Skeletal muscle satellite cell (primary cell): ENCODE results near the gene UBE2G1.
"Not testable (repeated sequence)": the region's sequence is repeated elsewhere in the genome, so short reads cannot be mapped to it uniquely, and the experiment has no call there.

Experiments
- H3K27me3 ChIP-seq: 2 replicates; pipeline ENCODE4 v1.7.0; 2013; ENCODE audit warnings: low read length; ENCODE audit not compliant: control insufficient read depth, insufficient read depth
- H3K36me3 ChIP-seq: 2 replicates; pipeline ENCODE4 v1.7.0; 2013; ENCODE audit warnings: mild to moderate bottlenecking, control low read depth, low read length; ENCODE audit not compliant: insufficient read depth
- H3K4me1 ChIP-seq: 2 replicates; pipeline ENCODE4 v1.7.0; 2013; ENCODE audit warnings: low read length; ENCODE audit not compliant: control insufficient read depth, insufficient read depth
- H3K4me2 ChIP-seq: 2 replicates; pipeline ENCODE4 v1.7.0; 2013; ENCODE audit warnings: mild to moderate bottlenecking, low read length
- H3K4me3 ChIP-seq: 2 replicates; pipeline ENCODE4 v1.7.0; 2013; ENCODE audit warnings: low read length
- H3K9ac ChIP-seq: 2 replicates; pipeline ENCODE4 v1.7.0; 2013; ENCODE audit warnings: mild to moderate bottlenecking, low read depth, low read length, moderate library complexity
- H3K9me3 ChIP-seq: replicated peaks from 2 replicates; pipeline ENCODE4 v1.7.0; 2013; ENCODE audit warnings: mild to moderate bottlenecking, control low read depth, low read length

UBE2G1 gene

GRCh38 chr17:4354206-4354605 lies 12.3 kb downstream of the UBE2G1 start:
- Histone ChIP-seq H3K4me3 (no peak overlapping the region), H3K9me3 (no peaks in the 10 kb centered on the region), H3K9ac (no peak overlapping the region), H3K4me2 (no peak overlapping the region), H3K27me3 (no peaks in the 10 kb centered on the region), H3K4me1 (no peaks in the 10 kb centered on the region), H3K36me3 (no peaks in the 10 kb centered on the region)

GRCh38 chr17:4350214-4350613 lies 16.3 kb downstream of the UBE2G1 start:
- not testable (repeated sequence) for H3K9ac ChIP-seq, H3K27me3 ChIP-seq, H3K4me3 ChIP-seq, H3K4me2 ChIP-seq, H3K36me3 ChIP-seq, H3K9me3 ChIP-seq
- H3K4me1 ChIP-seq: peaks cover 10% of the 10 kb centered on the region

- no peaks in the 10 kb centered on the region for H3K27me3 ChIP-seq
- H3K9me3 ChIP-seq: no peaks in the 10 kb centered on the region
- peaks cover 31% of the 10 kb centered on the region for H3K4me1 ChIP-seq
- H3K9ac ChIP-seq: no peak overlapping the region
- no peak overlapping the region for H3K4me2 ChIP-seq
- no peaks in the 10 kb centered on the region for H3K36me3 ChIP-seq
- H3K4me3 ChIP-seq: no peak overlapping the region
Measured at GRCh38 chr17:4345581-4346252, 20.8 kb downstream of the UBE2G1 start.

GRCh38 chr17:4344926-4345325 lies 21.5 kb downstream of the UBE2G1 start:
- no peak overlapping the region for H3K9ac ChIP-seq

GRCh38 chr17:4342535-4342934 lies 23.9 kb downstream of the UBE2G1 start:
- Histone ChIP-seq H3K4me2 (no peak overlapping the region), H3K9me3 (no peaks in the 10 kb centered on the region), H3K36me3 (no peaks in the 10 kb centered on the region), H3K27me3 (no peaks in the 10 kb centered on the region), H3K4me3 (no peak overlapping the region), H3K4me1 (peaks cover 36% of the 10 kb centered on the region), H3K9ac (no peak overlapping the region)

More at GRCh38 chr17:4344926-4345325, 21.5 kb downstream of the UBE2G1 start:
- H3K27me3 ChIP-seq: no peaks in the 10 kb centered on the region
- no peak overlapping the region for H3K4me2 ChIP-seq
- no peaks in the 10 kb centered on the region for H3K9me3 ChIP-seq
- H3K36me3 ChIP-seq: no peaks in the 10 kb centered on the region
- peaks cover 36% of the 10 kb centered on the region for H3K4me1 ChIP-seq
- H3K4me3 ChIP-seq: no peak overlapping the region

- peaks cover 40% of the 10 kb centered on the region for H3K4me1 ChIP-seq
- no peaks in the 10 kb centered on the region for H3K27me3 ChIP-seq
- H3K36me3 ChIP-seq: no peaks in the 10 kb centered on the region
- H3K9me3 ChIP-seq: no peaks in the 10 kb centered on the region
- no peak overlapping the region for H3K4me3 ChIP-seq
- peak overlapping the region; percentile 1 for H3K9ac ChIP-seq
- H3K4me2 ChIP-seq: peak overlapping the region; percentile 64
Measured at GRCh38 chr17:4341616-4341977, 24.9 kb downstream of the UBE2G1 start.

GRCh38 chr17:4340914-4341615 lies 25.4 kb downstream of the UBE2G1 start:
- no peaks in the 10 kb centered on the region for H3K36me3 ChIP-seq
- no peaks in the 10 kb centered on the region for H3K27me3 ChIP-seq
- no peaks in the 10 kb centered on the region for H3K9me3 ChIP-seq
- peaks cover 38% of the 10 kb centered on the region for H3K4me1 ChIP-seq
- H3K4me2 ChIP-seq: peak overlapping the region; percentile 64
- no peak overlapping the region for H3K4me3 ChIP-seq
- H3K9ac ChIP-seq: peak overlapping the region; percentile 1

- Histone ChIP-seq H3K4me1 (peaks cover 22% of the 10 kb centered on the region), H3K9ac (no peak overlapping the region), H3K4me3 (no peak overlapping the region), H3K4me2 (no peak overlapping the region), H3K27me3 (no peaks in the 10 kb centered on the region), H3K9me3 (no peaks in the 10 kb centered on the region), H3K36me3 (no peaks in the 10 kb centered on the region)
Measured at GRCh38 chr17:4334776-4335584, 31.5 kb downstream of the UBE2G1 start.

- H3K4me2 ChIP-seq: no peak overlapping the region
- no peaks in the 10 kb centered on the region for H3K27me3 ChIP-seq
- H3K36me3 ChIP-seq: no peaks in the 10 kb centered on the region
- H3K9me3 ChIP-seq: no peaks in the 10 kb centered on the region
- H3K4me3 ChIP-seq: no peak overlapping the region
- H3K4me1 ChIP-seq: peaks cover 27% of the 10 kb centered on the region
- no peak overlapping the region for H3K9ac ChIP-seq
Measured at GRCh38 chr17:4334332-4334731, 32.1 kb downstream of the UBE2G1 start.

- H3K4me1 ChIP-seq: peaks cover 32% of the 10 kb centered on the region
- no peak overlapping the region for H3K9ac ChIP-seq
- no peak overlapping the region for H3K4me2 ChIP-seq
- no peaks in the 10 kb centered on the region for H3K9me3 ChIP-seq
- no peaks in the 10 kb centered on the region for H3K36me3 ChIP-seq
- H3K4me3 ChIP-seq: no peak overlapping the region
- no peaks in the 10 kb centered on the region for H3K27me3 ChIP-seq
Measured at GRCh38 chr17:4333041-4333440, 33.4 kb downstream of the UBE2G1 start.

- Histone ChIP-seq H3K4me2 (no peak overlapping the region), H3K4me3 (no peak overlapping the region), H3K9ac (no peak overlapping the region), H3K4me1 (peaks cover 38% of the 10 kb centered on the region), H3K36me3 (no peaks in the 10 kb centered on the region), H3K9me3 (no peaks in the 10 kb centered on the region), H3K27me3 (no peaks in the 10 kb centered on the region)
Measured at GRCh38 chr17:4332296-4332970, 34.0 kb downstream of the UBE2G1 start.
